ENCODE measurements around the gene UST.
"Not testable (repeated sequence)": the region's sequence is repeated elsewhere in the genome, so short reads cannot be mapped to it uniquely, and the experiment has no call there.

UST gene

DNA sequence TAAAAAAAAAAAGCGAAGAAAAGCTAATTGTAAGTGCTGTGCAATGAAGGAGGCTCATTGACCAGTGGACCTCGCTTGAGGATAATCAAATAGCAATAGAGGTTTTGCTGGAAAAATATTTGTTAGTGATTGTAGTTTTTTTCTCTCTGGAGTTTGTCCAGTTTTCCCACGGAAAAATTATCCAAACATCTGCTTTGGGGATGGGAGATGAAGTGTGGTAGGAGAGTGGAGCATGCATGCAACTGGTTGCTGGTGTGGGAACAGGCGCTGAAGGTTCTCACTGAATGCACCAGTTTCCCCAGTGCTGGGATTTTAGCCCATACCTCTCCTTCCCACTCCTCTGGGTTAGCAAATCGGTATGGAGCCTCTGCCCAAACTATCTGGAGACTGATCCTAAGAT, 288.9 kb downstream of the UST start:
- DNase-seq (ENCODE audit: low spot score): no peak

DNA sequence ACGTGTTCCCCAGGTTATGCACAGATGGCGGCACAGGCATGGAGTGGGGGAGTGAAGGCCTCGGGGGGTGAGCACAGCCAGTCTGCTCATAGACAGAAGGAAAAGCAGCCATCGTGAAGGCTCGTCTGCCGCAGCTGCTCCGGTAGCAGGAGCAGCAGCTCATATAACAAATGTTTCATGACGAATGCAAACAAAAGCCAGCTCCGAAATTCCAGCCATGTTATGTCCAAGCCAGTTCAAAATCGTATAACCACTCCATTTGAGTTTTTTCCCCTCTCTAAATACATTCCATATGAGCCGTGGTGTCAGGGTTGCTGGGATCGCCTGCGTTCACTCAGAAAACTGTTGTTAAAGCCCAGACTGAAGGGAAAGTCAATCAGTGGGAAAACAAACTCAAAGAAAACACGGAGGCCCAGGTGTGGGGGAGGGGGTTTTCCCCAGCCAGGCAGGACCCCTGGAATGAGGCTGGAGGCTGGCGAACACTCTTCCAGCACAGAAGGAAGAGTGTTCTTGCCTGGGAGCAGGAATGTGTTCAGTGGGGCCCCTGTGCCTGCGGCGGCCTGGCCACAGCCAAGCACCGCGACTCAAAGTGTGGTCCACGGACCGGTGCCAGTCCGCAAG, 290.3 kb downstream of the UST start:
- no peak for DNase-seq (ENCODE audit: low spot score)

DNA sequence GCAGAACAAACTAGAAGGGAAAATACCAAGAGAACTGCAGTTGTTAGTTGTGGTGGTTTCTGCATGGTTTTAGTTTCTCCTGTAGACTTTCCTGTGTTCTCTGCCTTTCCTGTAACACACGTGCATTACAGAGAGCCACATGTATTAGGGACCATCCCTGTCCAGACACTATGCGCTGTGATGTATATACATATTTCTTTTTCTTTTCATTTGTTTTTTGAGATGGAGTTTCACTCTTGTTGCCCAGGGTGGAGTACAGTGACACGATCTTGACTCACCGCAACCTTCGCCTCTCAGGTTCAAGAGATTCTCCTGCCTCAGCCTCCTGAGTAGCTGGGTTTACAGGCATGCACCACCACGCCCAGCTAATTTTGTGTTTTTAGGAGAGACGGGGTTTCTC, 292.2 kb downstream of the UST start:
- DNase-seq (ENCODE audit: low spot score): not testable (repeated sequence)

DNA sequence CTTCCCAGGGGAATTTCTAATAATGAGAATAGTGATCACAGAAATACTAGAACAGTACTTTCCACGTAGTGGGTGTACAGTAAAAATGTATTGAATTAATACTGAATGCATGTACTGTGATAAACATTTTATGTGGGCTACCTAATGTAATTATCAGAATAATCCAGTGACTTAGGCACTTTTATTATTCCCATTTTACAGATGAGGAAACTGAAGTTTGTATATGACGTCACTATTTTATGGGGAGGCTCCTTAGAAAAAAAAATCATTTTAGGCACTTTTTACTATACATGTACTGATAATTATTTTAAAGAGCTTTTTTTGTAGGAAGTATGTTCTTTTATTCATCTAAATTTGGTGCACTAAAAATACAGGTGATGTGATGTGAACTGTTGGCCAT, 295.1 kb downstream of the UST start:
- DNase-seq (ENCODE audit: low spot score): no peak

DNA sequence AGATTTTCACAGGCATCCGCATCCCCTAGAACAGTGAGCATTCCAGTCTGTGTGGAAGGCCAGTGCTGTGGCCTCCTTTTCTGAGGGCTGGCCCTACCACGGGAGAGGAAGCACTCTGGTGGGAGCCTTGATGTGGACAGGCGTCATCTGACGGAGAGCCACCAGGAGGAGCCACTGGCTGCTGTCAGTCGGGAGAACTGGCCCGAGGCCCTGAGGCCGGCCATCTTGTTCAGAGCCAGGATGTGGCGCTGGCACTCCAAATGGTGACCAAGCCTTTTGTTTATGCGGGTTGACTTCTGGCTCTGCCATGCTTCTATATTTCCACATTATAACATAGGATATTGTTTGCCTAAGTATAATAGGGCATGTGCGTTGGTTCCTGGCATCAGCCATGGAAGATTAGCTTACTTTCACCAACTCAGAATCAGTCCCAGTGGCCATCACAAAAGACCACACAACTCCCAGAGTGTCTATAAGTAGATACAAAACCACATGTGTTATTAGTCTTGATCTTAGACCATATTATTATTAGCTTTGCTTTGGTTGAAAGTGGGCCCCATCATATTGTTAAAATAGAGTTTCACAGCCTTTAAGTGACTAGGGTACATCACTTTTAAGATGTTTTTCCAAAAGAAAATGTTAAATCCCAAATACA, 296.8 kb downstream of the UST start:
- peak; percentile 26 for DNase-seq (ENCODE audit: low spot score)

DNA sequence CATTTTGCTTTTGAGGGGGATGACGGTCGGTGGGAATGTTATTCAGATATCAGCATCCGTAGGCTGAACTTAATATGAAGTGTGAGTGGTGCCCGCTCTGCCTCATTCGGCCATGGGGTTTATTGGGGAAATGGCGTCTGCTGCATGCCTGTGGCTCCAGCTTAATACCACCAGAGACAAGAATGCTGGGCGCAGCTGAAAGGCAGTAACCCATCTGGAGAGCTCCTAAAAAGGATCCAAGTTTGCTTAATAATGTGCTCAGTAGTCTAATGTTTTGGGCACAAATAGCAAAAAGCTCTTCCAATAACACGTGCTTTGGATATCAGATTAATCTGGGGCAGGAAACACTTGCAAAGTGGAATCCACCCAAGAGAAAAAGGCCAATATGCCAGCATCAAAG, 297.7 kb downstream of the UST start:
- DNase-seq (ENCODE audit: low spot score): no peak

DNA sequence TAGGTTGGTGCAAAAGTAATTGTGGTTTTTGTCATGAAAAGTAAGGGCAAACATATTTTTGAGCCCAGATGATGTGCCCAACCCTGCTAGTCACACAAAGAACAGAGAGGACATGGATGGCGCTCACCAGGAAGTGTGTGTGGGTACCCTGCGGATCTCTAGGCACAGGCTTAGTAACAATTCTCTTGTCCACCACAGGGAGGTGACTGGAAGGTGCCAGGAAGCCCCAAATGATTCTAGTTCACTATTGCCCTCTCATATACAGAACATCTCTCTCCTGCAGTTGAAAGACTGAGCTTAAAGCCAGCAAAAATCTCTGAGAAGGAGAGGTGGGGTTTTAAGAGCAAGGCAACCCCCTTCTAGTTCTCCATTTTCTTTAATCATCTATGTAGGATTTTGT, 298.6 kb downstream of the UST start:
- DNase-seq (ENCODE audit: low spot score): no peak

DNA sequence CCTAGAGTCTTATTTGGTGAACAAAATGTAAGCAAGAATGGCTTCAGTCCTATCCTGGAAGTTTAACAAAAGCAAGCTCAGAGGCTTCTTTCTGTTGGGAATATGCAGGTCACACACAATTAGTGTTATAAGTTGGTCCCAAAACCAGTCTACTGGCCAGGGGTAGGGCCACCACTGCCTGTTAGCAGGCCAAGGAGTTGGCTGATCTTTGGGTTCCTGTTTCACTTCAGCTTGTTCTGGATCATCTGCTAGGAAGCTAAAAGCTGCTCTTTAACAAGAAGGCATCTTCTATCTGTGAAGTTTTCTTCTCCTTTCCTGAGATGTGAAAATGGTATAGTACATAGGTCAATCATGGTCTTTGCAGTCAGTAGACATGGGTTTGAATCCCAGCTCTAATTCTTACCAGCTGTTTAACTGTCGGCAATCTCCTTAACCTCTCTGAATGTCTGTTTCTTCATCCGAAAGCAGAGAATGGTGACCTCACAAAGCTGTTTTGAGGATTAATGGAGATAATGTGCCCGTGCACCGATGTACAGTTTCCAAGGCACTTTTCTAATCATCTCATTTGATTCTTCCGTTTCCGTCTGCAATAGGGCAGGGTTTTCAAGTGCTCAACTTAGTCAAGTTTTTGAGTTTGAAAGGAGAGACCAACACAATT, 299.5 kb downstream of the UST start:
- no peak for DNase-seq (ENCODE audit: low spot score)

DNA sequence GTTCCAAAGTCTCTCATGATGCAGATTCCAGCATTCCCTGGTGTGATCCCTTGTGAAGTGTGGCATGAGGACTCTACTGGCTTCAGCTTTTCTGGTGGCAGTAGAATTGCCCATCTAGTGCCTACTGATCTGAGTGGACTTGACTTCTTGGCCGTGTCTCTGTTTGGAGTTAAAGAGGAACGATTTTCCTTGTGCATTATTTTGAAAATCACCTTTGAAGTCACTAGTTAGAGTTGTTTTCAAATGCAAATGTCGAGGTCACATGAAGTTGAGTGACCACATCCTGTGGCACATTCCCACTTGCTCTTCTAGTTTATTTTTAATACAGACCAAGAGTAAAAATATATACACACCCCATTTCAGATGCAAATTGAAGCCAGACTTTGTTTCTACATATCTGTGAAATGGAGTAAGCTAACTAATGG, 300.0 kb downstream of the UST start:
- DNase-seq (ENCODE audit: low spot score): no peak

DNA sequence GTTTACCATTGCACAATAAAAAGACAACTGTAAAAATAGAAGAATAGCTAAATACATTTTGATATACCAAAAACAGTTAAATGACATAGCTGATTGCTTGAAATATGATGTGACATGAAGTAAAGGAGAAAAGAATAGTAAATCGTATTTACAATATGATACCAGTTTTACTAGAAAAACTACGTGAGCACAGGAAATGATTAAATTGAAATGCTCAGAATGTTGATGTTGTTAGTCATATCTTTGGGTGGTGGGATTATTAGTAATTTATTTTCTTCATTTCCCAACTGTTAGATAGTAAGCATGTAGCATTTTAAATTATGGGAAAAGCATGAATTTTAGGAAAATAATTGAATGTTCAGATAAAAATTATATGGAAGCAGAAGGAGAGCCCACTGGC, 302.4 kb downstream of the UST start:
- no peak for DNase-seq (ENCODE audit: low spot score)

DNA sequence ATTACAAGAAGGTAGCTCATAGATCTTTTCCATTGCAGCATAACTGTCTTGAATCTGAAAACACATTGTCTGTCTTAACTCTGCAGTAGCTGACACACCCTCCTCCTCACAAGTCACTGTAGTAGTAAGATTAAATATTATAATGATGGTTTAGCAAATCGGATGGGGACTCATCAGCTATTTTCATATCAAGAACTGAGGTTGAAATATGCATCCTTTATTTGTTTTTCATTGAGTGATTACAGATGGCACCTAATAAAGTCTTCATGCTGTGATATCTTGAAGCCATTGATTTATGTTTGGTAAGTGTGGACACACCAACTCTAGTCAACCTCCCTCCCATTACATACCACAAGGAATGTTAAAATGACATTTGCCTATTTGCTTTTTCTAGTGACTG, 303.3 kb downstream of the UST start:
- DNase-seq (ENCODE audit: low spot score): no peak

DNA sequence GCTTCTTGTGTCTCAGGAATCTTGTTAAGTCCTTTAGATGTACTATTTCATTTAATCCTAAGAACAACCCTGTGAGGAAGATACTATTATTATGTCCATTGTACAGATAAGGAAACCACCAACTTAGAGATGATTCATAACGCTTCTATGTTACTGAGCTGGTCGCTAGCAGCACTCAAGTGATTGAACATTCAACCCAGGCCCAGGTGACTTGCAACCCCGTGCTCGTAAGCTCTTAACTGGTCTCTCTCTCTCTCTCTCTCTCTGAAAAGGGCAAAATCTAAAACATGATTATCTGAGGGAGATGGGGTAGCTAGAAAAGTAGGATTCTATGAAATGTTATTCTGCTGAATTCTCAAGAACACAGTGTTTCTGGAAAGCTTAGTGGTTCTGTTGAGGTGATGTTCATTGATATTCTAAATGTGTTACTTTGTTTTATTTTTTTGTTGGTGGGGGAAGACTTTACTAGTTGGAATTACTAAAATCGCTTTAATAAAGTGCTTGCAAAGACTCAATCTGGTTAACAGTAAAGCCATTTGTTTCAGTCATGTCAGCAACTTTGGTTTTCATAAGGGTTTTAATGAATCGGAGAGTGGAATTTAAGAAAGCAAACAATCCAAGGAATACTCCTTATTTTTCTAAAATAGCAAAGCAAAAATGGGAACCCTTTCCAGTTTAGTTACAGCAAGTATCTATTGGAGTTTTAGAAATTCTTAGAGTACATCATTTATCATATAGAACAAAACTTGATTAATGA, 305.7 kb downstream of the UST start:
- no peak for DNase-seq (ENCODE audit: low spot score)

DNA sequence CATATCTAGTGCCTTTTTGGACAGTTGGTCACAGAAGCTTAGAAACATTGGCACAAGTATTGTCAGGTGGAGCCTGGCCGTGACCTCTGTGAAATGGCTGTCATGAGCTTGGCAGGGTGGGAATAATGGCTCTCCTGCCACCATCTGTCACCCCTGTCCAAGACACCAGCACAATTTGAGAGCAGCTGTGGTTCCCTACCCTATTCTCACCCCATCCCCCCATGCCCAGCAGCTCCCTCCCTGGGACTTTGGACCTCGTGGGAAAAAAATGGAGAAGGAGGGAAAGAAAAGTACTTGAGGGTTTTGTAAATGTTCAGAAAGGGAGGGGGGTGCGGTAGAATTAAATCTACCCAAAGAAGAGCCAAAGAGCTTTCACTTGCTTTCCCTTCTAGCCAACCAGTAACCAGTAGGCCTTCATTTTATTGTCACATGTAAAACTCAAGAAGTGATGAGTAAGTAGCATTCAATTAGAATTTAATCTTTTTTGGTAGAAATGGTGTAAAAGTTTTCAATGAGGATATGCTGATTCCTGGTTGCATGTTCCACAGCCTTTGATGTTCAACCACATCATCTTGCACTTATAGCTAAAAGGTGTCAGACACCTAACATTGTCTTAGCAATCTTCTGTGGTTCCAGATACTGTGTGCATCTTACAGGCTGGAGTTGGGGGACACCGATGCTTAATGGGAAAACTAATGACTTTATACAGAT, 307.2 kb downstream of the UST start:
- DNase-seq (ENCODE audit: low spot score): no peak

DNA sequence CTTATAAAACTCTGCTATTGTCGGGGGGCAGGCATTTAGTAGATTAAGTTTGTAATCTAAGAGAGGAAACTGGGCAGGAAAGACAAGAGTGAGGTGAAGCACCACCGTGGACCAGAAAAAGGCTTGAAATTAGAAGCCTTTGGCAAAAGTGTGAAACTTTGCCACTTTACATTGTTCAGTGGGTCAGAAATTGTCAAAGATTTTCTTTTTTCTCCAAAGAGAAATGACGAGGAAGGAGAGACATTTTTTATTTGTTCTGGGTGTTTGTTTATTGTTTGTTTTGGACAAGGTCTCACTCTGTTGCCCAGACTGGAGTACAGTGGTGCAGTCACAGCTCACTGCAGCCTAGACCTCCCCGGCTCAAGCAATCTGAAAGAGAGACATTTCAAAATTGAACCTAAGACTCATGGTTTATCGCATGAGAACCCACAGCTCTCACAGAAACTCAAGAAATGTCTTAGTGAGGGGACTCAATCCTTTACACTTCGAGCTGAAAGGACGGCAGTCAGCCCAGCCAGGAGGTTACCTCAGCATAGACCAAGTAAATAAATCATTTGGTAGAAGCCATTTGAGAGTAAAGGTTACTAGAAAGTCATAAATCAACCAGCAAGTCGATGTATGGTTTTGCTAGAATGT, 307.8 kb downstream of the UST start:
- DNase-seq (ENCODE audit: low spot score): no peak

DNA sequence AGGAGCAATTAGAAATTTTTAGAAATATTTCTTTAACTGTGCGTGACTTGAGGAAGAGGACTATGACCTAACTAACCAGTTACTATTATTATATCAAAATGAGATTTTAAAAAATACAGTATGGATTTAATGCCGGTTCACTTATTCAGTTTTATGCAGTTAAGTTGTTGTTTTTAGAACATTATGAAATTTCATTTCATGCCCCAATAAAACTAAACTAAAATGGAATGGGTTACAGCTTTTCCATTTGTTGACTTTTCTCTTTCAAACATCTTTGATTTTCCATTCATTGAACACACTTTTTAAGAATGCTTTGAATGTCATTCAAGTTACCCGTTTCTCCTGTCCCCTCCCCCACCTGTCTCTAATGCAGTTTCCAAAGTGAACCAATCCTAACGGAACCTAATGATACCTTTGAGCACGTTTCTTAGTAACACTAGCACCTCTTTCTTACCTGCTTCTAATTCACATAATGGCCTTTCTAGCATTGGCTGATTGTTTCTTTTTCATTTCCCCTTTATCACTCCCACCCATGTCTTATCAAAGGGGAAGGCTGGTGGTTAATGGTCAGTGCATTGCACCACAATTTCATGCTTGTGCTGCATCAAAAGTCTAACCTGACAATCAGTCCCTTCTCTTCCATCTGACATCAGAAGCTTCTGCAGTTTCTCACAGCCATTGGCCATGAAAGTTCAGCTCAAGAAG, 308.5 kb downstream of the UST start:
- no peak for DNase-seq (ENCODE audit: low spot score)

DNA sequence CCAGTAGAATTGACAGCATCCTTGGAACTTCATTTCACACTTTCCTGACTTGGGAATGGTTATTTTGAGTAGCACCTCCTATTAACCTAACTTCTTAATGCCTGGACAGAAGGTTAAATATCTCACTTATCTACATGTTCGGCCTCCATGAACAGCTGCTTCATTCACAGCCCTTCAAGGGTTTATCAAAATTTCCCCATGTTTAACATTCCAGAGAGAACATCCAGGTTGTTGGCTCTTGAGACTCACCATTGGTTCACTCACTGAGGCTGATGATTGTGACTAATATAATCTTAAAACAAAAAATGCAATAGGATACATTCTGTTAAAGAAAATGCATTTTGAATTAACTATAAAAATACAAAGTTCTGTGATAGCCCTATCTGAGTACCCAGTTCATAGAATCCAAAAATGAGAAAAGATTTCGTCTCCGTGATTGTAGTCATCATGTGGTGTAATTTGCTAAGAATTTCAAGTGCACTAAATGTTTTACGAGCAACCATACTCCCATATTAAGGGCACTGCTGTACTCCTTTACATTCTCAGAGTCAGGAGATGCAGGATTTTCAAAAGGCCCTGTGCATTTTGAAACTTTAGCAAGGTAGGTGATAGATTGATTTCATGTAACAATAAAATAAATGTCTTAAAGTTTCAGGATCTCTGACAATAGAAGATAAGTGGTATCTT, 310.1 kb downstream of the UST start:
- DNase-seq (ENCODE audit: low spot score): no peak

DNA sequence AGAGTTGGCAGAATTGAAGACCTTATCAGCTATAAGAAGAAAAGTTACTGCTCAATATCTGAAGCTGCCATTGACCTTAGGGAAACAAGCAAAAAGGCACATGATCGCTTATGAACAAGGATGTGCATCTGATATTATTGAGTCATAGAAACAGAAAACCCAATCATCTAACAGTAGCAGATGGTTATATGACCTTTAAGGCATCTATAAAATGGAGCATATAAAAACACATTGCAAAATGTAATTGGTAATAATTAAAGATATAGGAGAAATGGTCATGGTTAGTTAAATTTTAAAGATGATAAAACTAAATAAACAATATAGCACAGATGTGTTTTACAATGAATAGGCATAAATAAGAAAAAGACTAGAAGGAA, 310.6 kb downstream of the UST start:
- no peak for DNase-seq (ENCODE audit: low spot score)

DNA sequence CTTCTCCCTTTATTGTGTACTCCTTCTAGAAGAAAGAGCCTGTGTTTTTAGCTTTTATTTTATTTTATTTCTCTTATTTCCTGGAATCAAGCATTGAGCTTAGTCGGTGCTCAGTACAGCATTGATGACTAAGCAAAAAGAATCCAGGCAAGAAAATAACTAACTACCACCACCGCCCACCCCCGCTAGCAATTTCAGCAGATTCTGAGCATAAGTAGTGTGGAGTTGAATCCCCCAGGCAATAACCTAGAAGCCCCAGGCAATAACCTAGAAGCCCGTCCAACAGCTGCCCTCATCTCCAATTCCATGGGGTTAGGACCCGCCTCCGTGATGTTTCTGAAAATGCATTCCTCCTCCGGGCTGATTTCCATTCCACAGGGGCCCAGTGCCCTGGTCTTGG, 312.7 kb downstream of the UST start:
- no peak for DNase-seq (ENCODE audit: low spot score)

DNA sequence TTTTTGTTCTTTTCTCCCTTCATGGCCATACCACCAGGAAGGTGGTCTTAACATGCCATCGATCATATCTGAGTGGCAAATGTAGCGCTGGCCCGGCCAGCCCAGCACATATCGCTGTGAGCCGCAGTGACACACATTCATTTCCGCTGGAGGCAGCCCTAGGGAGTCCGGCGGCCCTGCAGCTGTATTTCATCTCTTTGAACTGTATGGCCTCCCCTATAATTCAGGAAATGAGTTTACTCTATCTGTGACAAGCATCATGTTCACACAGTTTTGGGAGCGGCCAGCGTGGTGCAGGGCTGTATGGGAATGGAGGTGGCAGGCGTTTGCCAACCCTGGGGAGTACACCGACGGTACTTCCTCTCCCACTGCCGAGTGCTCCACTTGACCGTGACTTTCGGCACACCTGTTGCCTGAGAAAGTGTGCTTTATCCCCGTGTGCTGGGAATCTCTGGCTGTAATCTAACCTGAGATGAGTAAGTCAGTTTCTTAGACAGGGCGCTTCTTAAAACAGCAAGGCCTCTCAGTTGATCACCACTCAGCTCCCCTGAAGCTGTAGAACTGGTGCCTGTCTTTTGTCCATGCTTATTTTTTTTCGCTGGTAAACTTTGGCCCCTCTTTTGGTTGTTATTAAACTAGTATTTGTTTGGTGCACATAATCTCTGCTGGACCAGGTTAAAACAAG, 313.6 kb downstream of the UST start:
- DNase-seq (ENCODE audit: low spot score): no peak
